H1 (cell line): ENCODE data around the gene MYL7. TPM values are rescaled to one million over a fixed set of nuclear protein-coding genes. Genes with fewer than 3 reads are reported as not detected.
A peak's percentile ranks its signal among the peaks of the same experiment; 100 is the strongest.

Experiments
- CTCF ChIA-PET: fragments of 300-600 bp; sonication (Branson Sonifier 250); formaldehyde crosslinking; loops from one replicate; lab custom pipeline; 2021; ENCODE audit not compliant: partially characterized antibody; lab: Charles Lee
- POLR2A ChIA-PET: fragments of 300-600 bp; sonication (Branson Sonifier 250); formaldehyde crosslinking; loops from one replicate; lab custom pipeline; 2021; ENCODE audit warnings: inconsistent platforms; ENCODE audit not compliant: partially characterized antibody; lab: Charles Lee
- DNase-seq, 2 experiments: peaks; one replicate each; pipeline versions ENCODE4 v3.0.0 to v3.0.0-alpha.2; 2010 to 2022; ENCODE audit warnings: low spot score in 2 of 2, low read depth in 1 of 2, mixed read lengths in 1 of 2
- FAIRE-seq: peaks from 2 replicates; lab custom pipeline; 2011; peaks lifted over from hg19 to GRCh38; lab: Jason Lieb, UNC
- H2AFZ ChIP-seq: 2 replicates; pipeline ENCODE4 v1.8.1; 2012; ENCODE audit warnings: low read length, inconsistent platforms
- H2AK5ac ChIP-seq: 2 replicates; pipeline ENCODE4 v1.6.1; 2013; ENCODE audit warnings: low read depth, low read length
- H2BK120ac ChIP-seq: replicated peaks from 2 replicates; pipeline ENCODE3; 2013; ENCODE audit warnings: low read depth, low read length, inconsistent platforms
- H2BK12ac ChIP-seq: 2 replicates; pipeline ENCODE4 v1.6.1; 2013; ENCODE audit warnings: low read depth, low read length
- H2BK15ac ChIP-seq: 2 replicates; pipeline ENCODE4 v1.6.1; 2013; ENCODE audit warnings: low read length
- H2BK20ac ChIP-seq: 2 replicates; pipeline ENCODE4 v1.6.1; 2013; ENCODE audit warnings: low read length
- H2BK5ac ChIP-seq: 2 replicates; pipeline ENCODE4 v1.6.1; 2013; ENCODE audit warnings: low read depth, low read length
- H3K14ac ChIP-seq: 2 replicates; pipeline ENCODE4 v1.6.1; 2013; ENCODE audit warnings: inconsistent platforms; ENCODE audit not compliant: insufficient read length
- H3K18ac ChIP-seq: 2 replicates; pipeline ENCODE4 v1.6.1; 2013; ENCODE audit warnings: low read length; ENCODE audit errors: extremely low read depth
- H3K23ac ChIP-seq: 2 replicates; pipeline ENCODE4 v1.6.1; 2013; ENCODE audit warnings: inconsistent platforms; ENCODE audit not compliant: insufficient read length
- H3K23me2 ChIP-seq: 2 replicates; pipeline ENCODE4 v1.6.1; 2013; ENCODE audit warnings: low read depth, low read length
- H3K27ac ChIP-seq: 2 replicates; pipeline ENCODE4 v1.6.1; 2011; ENCODE audit warnings: low read depth, low read length, inconsistent platforms
- H3K27me3 ChIP-seq, 4 experiments: replicated peaks in 1 of 4; 1 replicate in 1 of 4; 2 replicates in 3 of 4; pipeline versions ENCODE4 v1.6.1 to v1.8.1; 2011 to 2013; ENCODE audit warnings: low read length in 3 of 4, mild to moderate bottlenecking in 3 of 4, inconsistent platforms in 2 of 4, mixed read lengths in 2 of 4, moderate library complexity in 1 of 4; ENCODE audit not compliant: control insufficient read depth in 3 of 4, insufficient read depth in 3 of 4; ENCODE audit errors: extremely low read depth in 1 of 4
- H3K36me3 ChIP-seq, 4 experiments: 2 replicates each; pipeline versions ENCODE4 v1.6.1 to v1.8.1; 2011 to 2013; ENCODE audit warnings: mild to moderate bottlenecking in 4 of 4, low read length in 3 of 4, moderate library complexity in 2 of 4, control low read depth in 1 of 4, inconsistent platforms in 1 of 4; ENCODE audit not compliant: insufficient read depth in 4 of 4, control insufficient read depth in 2 of 4
- H3K4ac ChIP-seq: replicated peaks from 2 replicates; pipeline ENCODE3; 2013; ENCODE audit warnings: low read length, low read depth, mixed read lengths, inconsistent platforms; ENCODE audit not compliant: insufficient read length
- H3K4me1 ChIP-seq, 4 experiments: replicated peaks in 1 of 4; 1 replicate in 1 of 4; 2 replicates in 3 of 4; pipeline versions ENCODE4 v1.6.1 to v1.8.1; 2011 to 2013; ENCODE audit warnings: low read length in 3 of 4, inconsistent platforms in 2 of 4, mixed read lengths in 1 of 4; ENCODE audit not compliant: insufficient read depth in 4 of 4, control insufficient read depth in 3 of 4
- H3K4me2 ChIP-seq, 2 experiments: 2 replicates each; pipeline versions ENCODE4 v1.6.1 to v1.8.1; 2011 to 2013; ENCODE audit warnings: low read depth in 2 of 2, low read length in 2 of 2, control low read depth in 1 of 2, inconsistent platforms in 1 of 2, mild to moderate bottlenecking in 1 of 2; ENCODE audit not compliant: insufficient read depth in 1 of 2
- H3K4me3 ChIP-seq, 4 experiments: fragments of 200-600, 300-600 bp in 1 of 4; sonication (generic), shearing (Covaris generic), sonication (Bioruptor Twin) in 1 of 4; 2 replicates each; pipeline versions ENCODE4 v1.5.1 to v1.8.1; 2011 to 2016; ENCODE audit warnings: low read length in 4 of 4, low read depth in 3 of 4, control low read depth in 2 of 4, inconsistent platforms in 2 of 4, mild to moderate bottlenecking in 2 of 4, mixed read lengths in 1 of 4, moderate library complexity in 1 of 4; ENCODE audit not compliant: insufficient read depth in 2 of 4; ENCODE audit errors: extremely low read depth in 1 of 4
- H3K56ac ChIP-seq: replicated peaks from 2 replicates; pipeline ENCODE3; 2013; ENCODE audit warnings: low read depth, mild to moderate bottlenecking, mixed read lengths, low read length, inconsistent platforms; ENCODE audit not compliant: insufficient read length
- H3K79me1 ChIP-seq: 2 replicates; pipeline ENCODE4 v1.6.1; 2013; ENCODE audit warnings: low read depth, low read length, control low read depth
- H3K79me2 ChIP-seq, 2 experiments: 2 replicates each; pipeline versions ENCODE4 v1.6.1 to v1.8.1; 2012 to 2013; ENCODE audit warnings: low read length in 2 of 2, mild to moderate bottlenecking in 2 of 2, inconsistent platforms in 1 of 2; ENCODE audit not compliant: insufficient read depth in 2 of 2, control insufficient read depth in 1 of 2
- H3K9ac ChIP-seq, 4 experiments: replicated peaks in 1 of 4; 1 replicate in 1 of 4; 2 replicates in 3 of 4; pipeline versions ENCODE4 v1.6.1 to v1.8.1; 2011 to 2013; ENCODE audit warnings: low read depth in 3 of 4, low read length in 3 of 4, control low read depth in 2 of 4, mild to moderate bottlenecking in 2 of 4, moderate library complexity in 2 of 4, inconsistent platforms in 1 of 4; ENCODE audit errors: extremely low read depth in 1 of 4
- H3K9me3 ChIP-seq, 2 experiments: 2 replicates each; pipeline versions ENCODE4 v1.6.1 to v1.8.1; 2012 to 2013; ENCODE audit warnings: mild to moderate bottlenecking in 2 of 2, moderate library complexity in 2 of 2, control low read depth in 1 of 2, inconsistent platforms in 1 of 2, low read depth in 1 of 2, low read length in 1 of 2, mixed read lengths in 1 of 2; ENCODE audit not compliant: insufficient read depth in 2 of 2
- H4K20me1 ChIP-seq, 2 experiments: replicated peaks in 1 of 2; 2 replicates each; pipeline versions ENCODE3 to v1.8.1; 2011 to 2013; ENCODE audit warnings: inconsistent platforms in 2 of 2, low read length in 2 of 2, mild to moderate bottlenecking in 1 of 2; ENCODE audit not compliant: insufficient read depth in 2 of 2, control insufficient read depth in 1 of 2
- H4K5ac ChIP-seq: 2 replicates; pipeline ENCODE4 v1.6.1; 2013; ENCODE audit warnings: low read length, low read depth, mixed read lengths, inconsistent platforms; ENCODE audit not compliant: insufficient read length
- H4K8ac ChIP-seq: 2 replicates; pipeline ENCODE4 v1.8.0; 2013; ENCODE audit warnings: mild to moderate bottlenecking, moderate library complexity, low read length, inconsistent platforms; ENCODE audit not compliant: insufficient read depth; ENCODE audit errors: extremely low read depth
- H4K91ac ChIP-seq: replicated peaks from 2 replicates; pipeline ENCODE3; 2013; ENCODE audit warnings: low read length, mixed read lengths, inconsistent platforms; ENCODE audit not compliant: insufficient read length
- RNF2 ChIP-seq: fragments of 200-900, 300-1000 bp; sonication (generic); IDR thresholded peaks from 2 replicates; pipeline ENCODE4 v1.7.1; 2016; ENCODE audit warnings: borderline replicate concordance, low read depth, mild to moderate bottlenecking, antibody characterized with exemption, low read length; ENCODE audit not compliant: poor library complexity, severe bottlenecking; ENCODE audit errors: missing control alignments
- SIN3A ChIP-seq, 2 experiments: IDR thresholded peaks in 1 of 2; conservative IDR thresholded peaks in 1 of 2; 2 replicates each; pipeline ENCODE4 v1.6.1; 2011 to 2012; ENCODE audit warnings: low read length in 2 of 2, improper control_type of control experiment in 1 of 2, low read depth in 1 of 2, mild to moderate bottlenecking in 1 of 2
- WGBS, 2 experiments: shearing (Covaris generic) in 1 of 2; methylation state at CpG; one replicate each; pipeline versions ENCODE4 v1.1.6 to v1.1.7; 2013 to 2015; ENCODE audit warnings: low lambda C conversion rate in 2 of 2, mixed read lengths in 2 of 2, inconsistent platforms in 1 of 2, low coverage in 1 of 2, missing lambda C conversion rate in 1 of 2; ENCODE audit not compliant: insufficient replicate concordance in 2 of 2, insufficient coverage in 1 of 2, insufficient read length in 1 of 2; ENCODE audit errors: extremely low coverage in 1 of 2, missing lambda C conversion rate in 1 of 2; 5-methylcytosine and 5-hydroxymethylcytosine counted together
- polyA plus RNA-seq, 7 experiments: library from polyadenylated mRNA; depleted of rRNA in 3 of 7; stranded (reverse) in 5 of 7; unstranded in 2 of 7; fragments of >200 nt in 5 of 7; fragments of 200-250 nt in 2 of 7; gene quantifications; 1 replicate in 5 of 7; 2 replicates in 1 of 7; 4 replicates in 1 of 7; pipeline versions ENCODE4 v1.2.1 to v1.2.3, GENCODE V29; 2011 to 2013; ENCODE audit warnings: missing spikeins in 2 of 7, mixed read lengths in 2 of 7
- total RNA-seq: library from RNA; stranded (reverse); fragmentation: NEBNext Ultra II Directional; extraction: Animal tissue kit (Norgen Biotek cat#: 25700); gene quantifications from 2 replicates; pipeline ENCODE4 v1.2.1, GENCODE V29; 2021

Gene MYL7
- total and polyA plus RNA-seq, 2 of the 8 experiments (the other 6 are each of a cell fraction or from before 2014, with no cell fraction given), result 3.3 to 3.4 TPM

DNA sequence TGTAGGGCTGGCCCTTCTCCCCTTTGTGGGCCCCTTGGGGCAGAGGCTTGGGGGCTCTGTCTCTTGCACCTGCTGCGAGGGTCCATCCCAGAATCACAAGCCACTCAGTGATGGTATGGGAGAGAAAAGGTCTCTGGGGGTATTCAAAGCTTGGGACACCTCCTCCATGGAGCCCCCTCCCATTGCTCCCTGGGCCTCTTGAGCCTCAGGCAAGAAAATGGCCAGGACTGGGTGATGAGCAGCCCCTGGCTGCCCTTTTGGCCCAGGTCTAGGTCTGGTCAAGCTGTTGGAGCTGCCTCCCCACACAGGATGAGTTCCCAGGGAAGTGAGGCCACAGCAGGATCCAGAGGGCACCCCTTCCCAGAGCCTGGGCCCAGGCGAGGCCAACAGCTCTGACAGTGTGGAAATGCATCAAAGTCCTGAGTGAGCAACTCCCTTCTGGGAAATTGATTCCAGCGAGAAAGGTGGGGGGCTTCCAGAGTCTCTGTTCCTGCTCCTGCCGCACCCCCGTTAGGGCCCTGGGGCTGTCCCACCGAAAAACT lies 3.4 kb upstream of the MYL7 start:
- Histone ChIP-seq H2BK20ac (no peak overlapping the region), H3K23ac (no peak overlapping the region), H4K20me1 (no peaks in the 10 kb centered on the region), H2BK120ac (no peak overlapping the region), H3K4me2 (no peak overlapping the region; a peak in 1 of 4 replicates), H3K18ac (no peak overlapping the region), H3K27me3 (peaks cover 13 to 27% (median 22%) of the 10 kb centered on the region in 4 experiments), H3K36me3 (no peaks in the 10 kb centered on the region), H3K4me3 (no peak overlapping the region), H3K79me2 (no peaks in the 10 kb centered on the region), H3K4ac (no peak overlapping the region), H3K79me1 (no peaks in the 10 kb centered on the region), H4K91ac (no peak overlapping the region), H2BK15ac (no peak overlapping the region), H3K56ac (no peak overlapping the region), H2AK5ac (no peak overlapping the region), H3K9me3 (no peaks in the 10 kb centered on the region), H2AFZ (no peak overlapping the region), H3K9ac (no peak overlapping the region), H3K4me1 (peaks cover 0 to 20% (median 8%) of the 10 kb centered on the region in 4 experiments; a peak in 4 of 7 replicates), H3K27ac (no peak overlapping the region), H4K8ac (no peak overlapping the region; the same call in 1 of the 2 replicates), H4K5ac (no peak overlapping the region), H3K23me2 (peaks cover 8% of the 10 kb centered on the region; the same call in 1 of the 2 replicates)
- ChIA-PET POLR2A (no interaction called here), CTCF (interaction anchor here (0.9 to 4.5 kb wide), 5 partner anchors 9 to 421 kb away, joined by 3 to 27 read pairs (median 4); no protein-coding TSS in a partner anchor)
- WGBS, 2 experiments, result 82% methylated on average over 6 of the region's 6 CpGs; no CpG with 5 or more reads in 1 of the 2 experiments
- FAIRE-seq, result no peak
- DNase-seq, result no peak
- peak; percentile 13 for TF ChIP-seq RNF2
- no peak for TF ChIP-seq SIN3A (conservative IDR thresholded peaks at IDR 0.05 in 1 of 2, IDR thresholded peaks at IDR 0.05 in 1 of 2; ENCODE audit: low read depth in 1 of 2, low read length in 2 of 2)
- TF ChIP-seq, all 59 proteins: peak for 1
- Histone ChIP-seq H2BK12ac (no peak overlapping the region), H2BK5ac (no peak overlapping the region), H3K14ac (no peak overlapping the region)
